WI38 (cell line): ENCODE measurements around the gene UBE2D2.

Source experiments
- H3K4me3 ChIP-seq: 2 replicates; pipeline ENCODE4 v1.5.1; 2011; ENCODE audit warnings: low read depth, mild to moderate bottlenecking, control low read depth, low read length
- CTCF ChIP-seq: IDR thresholded peaks from 2 replicates; pipeline ENCODE4 v1.5.1; 2012; ENCODE audit warnings: low read depth, mild to moderate bottlenecking, control low read depth, low read length

The UBE2D2 gene

GRCh38 chr5:139557811-139558210, 3.3 kb upstream of the UBE2D2 start:
- H3K4me3 ChIP-seq = no peak overlapping the region
- TF ChIP-seq CTCF = no peak

- no peak for TF ChIP-seq CTCF
- peak overlapping the region; percentile 90 for H3K4me3 ChIP-seq
Observed at GRCh38 chr5:139561655-139562451, 714 bp downstream of the UBE2D2 start.

GRCh38 chr5:139562847-139563246, 1.7 kb downstream of the UBE2D2 start:
- H3K4me3 ChIP-seq = peak overlapping the region; percentile 90
- no peak for TF ChIP-seq CTCF

- H3K4me3 ChIP-seq = no peak overlapping the region
- no peak for TF ChIP-seq CTCF
Observed at GRCh38 chr5:139565411-139566305, 4.5 kb downstream of the UBE2D2 start.

- no peak overlapping the region for H3K4me3 ChIP-seq
Observed at GRCh38 chr5:139566611-139567010, 5.5 kb downstream of the UBE2D2 start.

GRCh38 chr5:139569270-139569955, 8.3 kb downstream of the UBE2D2 start:
- H3K4me3 ChIP-seq = no peak overlapping the region
- no peak for TF ChIP-seq CTCF

More at GRCh38 chr5:139566611-139567010, 5.5 kb downstream of the UBE2D2 start:
- TF ChIP-seq CTCF = no peak
